ENCODE results near the gene FOXK1.

FOXK1 gene

DNA sequence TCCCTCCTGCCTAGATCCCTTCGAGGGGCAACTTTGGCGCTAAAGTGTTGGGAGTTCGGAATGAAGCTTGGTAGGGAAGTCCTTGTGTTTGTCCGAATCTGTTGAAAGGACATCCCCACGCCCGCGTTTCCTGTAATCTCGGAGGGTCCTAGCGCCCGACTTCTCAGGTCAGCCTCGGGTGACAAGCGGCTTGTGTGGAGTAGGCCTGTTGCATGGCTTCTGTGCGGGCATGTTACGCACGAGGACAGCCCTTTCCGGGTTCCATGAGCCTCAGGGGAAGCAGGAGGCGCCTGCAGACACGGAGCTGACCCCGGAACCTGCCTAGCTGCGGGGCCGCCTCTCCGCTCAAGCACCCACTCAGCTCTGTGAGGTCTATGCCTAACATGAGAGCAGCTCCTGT is 64.9 kb downstream of the FOXK1 start:
- no peak for DNase-seq

DNA sequence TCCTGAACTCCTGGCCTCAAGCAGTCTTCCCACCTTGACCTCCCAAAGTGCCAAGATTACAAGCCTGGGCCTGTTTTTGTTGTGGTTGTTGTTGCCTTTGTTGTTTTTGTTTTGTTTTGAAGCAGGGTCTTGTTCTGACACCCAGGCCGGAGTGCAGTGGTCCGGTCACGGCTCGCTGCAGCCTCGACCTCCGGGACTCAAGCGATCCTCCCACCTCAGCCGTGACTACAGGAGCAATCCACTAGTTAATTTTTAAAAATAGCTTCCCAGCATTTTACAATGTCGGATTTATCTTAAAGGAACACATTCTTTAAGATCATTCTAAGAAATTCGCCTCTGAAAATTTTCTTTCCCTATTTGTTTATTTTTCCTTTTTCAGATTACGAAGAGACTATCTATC is 65.7 kb downstream of the FOXK1 start:
- no peak for DNase-seq

DNA sequence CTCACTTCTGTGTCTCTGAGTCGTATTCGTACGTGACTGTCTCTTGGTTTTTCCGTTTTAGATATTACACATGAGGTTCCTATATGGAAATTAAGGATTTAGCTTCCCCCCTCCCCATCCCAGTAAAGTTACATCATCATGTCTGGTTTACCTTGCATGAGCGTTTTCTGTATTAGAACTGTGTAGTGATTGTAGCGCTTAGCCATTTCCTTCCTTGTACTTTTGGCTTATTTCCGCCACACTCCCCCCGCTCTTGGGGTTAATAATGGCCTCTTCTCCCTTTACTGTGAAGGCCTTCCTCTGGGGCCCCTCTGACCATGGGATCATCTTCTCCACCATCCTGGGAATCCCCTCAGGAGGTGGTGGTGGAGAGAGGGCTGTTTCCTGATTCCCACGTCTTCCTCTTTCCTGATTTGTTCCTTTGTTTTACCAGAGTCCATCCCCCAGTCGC is 66.2 kb downstream of the FOXK1 start:
- DNase-seq: no peak

DNA sequence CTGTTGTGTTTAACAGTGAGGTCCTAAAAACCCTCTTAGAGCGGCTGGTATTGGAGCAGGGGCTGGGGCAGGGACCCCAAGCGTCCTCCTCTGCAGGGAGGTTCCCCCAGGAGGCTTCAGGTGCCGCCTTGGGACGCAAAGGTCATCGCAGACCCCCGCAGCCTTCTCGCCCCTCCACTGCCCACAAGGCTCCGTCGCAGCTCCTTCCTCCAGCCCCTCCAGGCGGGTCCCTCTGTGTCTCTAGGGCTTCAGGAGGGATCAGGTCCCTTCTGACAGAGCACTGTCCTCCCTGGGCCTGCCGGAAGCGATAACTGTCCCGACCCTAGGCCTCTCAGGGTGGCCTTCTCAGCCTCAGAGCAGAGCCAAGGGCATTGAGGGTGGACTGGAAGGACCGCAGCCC is 67.3 kb downstream of the FOXK1 start:
- no peak for DNase-seq

DNA sequence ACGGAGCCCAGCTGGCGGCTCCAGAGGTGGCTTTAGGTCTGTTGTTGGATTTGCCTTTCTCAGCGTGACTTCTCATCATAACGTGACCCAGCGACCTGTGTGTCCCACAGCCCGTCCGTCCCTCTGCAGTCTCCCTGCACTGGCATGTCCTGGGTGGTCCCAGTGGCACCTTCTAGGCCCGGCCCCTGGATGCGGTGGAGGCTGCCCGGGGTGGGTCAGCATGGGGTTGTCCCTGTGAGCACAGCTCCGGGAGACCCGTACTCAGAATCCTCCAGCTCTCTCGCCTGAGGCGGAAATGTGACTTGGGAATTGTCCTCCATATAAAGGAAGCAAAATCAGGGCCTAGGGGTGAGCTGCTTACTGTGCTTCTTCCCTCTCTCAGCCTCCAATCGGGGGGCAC is 67.7 kb downstream of the FOXK1 start:
- DNase-seq: no peak

DNA sequence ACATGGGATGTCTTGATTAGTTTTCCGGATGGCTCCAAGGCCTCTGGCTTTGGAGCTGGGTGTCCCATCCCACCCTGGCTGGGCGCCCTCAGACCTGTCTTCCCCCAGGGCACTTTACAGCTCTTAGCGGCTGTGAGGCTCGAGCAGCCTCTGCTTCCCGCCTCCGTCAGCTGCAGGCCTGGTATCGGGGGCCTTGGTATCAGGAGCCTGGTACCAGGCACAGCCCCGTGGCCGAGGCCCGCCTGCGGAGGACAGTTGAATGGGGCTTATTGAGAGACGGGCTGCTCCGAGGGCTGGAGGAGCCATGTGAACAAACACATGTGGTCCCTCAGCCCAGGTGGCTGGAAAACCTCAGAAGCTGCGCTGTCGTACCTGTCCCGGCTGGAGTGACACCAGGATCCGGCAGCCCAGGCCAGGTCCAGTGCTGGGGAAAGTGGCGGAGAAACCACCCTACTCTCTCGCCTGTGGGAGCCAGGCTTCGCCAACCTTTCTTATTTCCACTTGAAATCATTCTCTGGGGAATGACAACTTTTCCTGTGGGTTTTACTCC is 69.4 kb downstream of the FOXK1 start:
- DNase-seq: no peak

DNA sequence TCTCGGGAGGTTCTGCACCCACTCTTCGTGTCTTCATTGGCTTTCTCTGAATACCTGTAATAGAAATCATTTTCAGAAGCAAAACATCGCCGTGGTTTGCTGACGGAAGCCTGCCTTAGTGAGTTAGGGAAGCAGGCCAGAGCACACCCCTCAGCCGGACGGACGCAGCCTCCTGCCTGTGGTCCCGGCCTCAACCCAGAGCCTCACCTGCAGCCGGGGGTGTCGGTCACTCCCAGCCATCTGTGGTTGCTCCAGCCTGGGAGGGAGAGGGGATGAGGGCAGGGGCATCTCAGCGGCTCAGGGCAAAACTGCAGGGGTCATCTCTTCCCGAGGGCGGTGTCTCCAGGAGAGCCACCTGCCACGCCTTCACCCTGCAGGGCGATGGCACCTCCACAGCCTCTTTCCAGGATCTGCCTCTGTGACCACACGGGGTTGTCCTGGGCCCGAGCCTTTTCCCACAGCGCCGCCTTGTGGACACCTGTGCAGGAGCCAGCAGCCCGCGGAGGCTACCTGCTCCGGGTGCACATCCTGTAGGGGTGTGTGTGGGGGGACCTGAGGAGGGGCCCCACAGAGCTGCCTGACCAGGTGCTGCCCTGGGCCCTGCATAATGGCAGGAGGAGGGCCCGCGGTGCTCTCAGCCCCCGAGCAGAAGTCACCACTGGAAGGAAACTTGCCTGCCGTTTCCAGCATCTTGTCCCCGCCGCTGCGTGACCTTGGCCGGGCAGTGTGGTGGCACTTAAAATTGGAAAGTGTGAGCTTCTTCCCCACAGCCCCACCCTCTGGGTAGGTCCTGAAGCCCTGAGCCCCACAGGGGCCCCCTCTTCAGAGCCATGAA is 71.7 kb downstream of the FOXK1 start:
- peak; percentile 76 for DNase-seq

DNA sequence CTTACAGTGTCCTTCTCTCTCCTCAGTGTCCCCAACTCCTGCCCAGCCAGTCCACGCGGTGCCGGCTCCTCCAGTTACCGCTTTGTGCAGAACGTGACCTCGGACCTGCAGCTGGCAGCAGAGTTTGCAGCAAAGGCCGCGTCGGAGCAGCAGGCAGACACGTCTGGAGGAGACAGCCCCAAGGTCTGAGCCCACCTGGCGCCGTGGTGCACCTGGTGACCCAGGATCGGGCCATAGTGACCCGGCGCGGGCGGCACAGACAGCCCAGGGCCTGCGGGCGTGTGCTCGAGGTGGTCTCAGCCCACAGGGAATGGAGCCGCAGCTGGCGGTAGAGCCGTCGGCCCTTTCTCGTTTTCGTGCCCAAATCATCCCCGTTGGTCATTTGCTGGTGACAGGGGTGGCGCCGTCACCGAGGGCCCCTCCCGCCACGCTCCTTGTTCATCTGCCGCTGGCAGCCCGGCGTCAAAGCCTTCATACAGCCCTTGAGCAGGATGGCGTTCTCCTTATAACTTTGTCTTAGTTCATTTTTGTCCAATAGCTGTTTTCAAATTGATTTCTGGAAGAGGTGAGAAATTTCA is 72.4 kb downstream of the FOXK1 start:
- no peak for DNase-seq

DNA sequence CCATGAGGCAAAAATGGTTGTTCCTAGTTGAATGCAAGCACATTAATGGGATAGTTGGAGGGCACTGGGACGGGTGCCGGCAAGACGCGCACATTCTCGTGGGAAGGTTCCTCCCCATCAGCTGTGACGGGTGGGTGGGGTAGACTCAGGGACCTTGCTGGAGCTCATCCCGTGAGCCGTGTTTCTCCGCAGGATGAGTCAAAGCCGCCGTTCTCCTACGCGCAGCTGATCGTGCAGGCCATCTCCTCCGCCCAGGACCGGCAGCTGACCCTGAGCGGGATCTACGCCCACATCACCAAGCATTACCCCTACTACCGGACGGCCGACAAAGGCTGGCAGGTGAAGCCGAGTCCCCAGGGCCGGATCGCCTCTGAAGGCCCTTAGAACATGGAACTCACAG is 73.0 kb downstream of the FOXK1 start:
- no peak for DNase-seq

DNA sequence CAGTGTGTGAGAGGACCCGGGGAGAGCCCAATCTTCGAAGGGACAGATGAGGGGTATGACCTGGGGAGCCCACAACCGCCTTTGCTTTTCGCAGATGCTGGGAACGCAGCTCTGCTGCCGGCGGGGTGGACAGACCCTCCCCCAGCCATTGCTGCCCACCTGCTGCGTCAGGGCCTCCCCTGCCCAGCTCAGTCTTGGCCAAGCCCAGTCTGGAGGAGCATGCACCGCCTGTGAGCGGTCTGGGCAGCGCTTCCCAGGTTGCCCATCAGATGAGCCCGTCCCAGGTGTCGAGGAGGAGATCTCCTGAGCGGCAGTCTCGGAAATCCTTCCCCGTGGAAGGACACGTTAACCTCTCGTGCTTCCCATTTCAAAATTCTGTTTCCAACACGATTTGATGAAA is 76.0 kb downstream of the FOXK1 start:
- no peak for DNase-seq

DNA sequence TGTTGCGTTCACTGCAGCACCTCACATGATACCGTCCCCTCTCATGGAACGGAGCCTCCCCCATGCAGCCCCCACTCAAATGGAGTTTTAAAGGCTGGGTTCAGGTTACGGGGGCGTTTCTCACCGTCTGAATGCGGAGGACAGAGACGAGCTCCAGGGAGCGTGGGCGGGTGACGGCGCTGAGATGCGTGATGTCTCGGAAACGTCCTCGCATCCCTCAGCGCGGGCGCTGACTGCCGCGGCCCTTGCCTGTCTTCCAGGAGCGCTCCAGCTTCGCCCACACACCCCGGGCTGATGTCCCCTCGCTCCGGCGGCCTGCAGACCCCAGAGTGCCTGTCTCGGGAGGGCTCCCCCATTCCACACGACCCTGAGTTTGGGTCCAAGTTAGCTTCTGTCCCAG is 76.7 kb downstream of the FOXK1 start:
- no peak for DNase-seq

DNA sequence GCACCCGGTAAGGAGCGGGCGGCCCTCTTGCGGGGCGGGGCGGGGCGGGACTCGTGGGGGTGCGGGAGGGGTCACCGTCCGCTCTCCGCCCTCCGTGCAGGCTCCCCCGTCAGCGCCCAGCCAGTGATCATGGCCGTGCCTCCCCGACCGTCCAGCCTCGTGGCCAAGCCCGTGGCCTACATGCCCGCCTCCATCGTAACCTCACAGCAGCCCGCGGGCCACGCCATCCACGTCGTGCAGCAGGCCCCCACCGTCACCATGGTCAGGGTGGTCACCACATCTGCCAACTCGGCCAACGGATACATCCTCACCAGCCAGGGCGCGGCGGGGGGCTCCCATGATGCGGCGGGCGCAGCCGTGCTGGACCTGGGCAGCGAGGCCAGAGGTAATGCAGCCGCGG is 77.1 kb downstream of the FOXK1 start:
- DNase-seq: no peak

DNA sequence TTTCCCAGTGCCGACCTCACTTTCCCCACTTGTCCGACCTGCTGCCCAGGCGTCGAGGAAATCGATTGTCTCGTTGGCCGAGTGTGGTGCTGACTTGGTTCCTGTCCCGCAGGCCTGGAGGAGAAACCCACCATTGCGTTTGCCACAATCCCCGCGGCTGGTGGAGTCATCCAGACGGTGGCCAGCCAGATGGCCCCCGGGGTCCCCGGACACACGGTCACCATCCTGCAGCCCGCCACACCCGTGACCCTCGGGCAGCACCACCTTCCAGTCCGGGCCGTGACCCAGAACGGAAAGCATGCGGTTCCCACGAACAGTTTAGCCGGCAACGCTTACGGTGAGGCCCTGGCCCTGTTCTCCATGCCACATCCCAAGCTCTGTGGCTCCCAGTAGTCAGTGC is 78.9 kb downstream of the FOXK1 start:
- DNase-seq: no peak

DNA sequence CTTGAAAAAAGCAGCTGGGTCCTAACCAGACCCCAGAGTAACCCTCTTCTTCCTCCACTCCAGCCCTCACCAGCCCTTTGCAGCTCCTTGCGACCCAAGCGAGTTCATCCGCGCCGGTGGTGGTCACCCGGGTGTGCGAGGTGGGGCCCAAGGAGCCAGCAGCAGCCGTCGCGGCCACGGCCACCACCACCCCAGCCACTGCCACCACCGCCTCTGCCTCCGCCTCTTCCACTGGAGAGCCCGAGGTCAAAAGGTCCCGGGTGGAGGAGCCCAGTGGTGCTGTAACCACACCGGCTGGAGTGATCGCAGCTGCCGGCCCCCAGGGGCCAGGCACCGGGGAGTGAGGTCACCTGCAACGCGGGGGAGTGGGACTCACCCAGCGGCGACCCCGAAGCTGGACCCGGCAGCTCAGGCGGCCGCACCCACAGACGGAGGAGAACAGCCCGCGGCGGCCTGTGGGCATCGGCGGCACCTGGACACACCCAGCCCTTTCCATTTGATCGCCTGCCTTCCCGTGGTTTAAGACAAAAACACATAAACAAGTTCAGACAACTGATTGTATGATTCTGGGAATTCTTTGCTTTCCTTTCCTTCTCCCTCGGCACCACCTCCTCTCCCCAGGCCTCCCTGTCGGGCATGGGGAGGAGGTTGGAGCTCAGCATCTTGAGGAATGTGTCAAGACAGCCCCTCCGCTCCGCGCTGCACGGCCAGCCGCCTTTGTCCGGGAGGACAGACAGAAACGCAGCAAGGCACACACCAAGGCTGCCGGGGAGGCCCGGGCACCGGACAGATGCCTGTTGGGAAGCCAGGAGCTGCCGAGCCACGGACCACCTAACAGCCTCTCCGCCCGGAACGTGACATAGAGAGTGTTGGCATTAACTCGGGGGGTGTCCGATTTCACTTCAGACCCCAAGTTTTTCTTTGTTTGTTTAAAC is 80.3 kb downstream of the FOXK1 start:
- no peak for DNase-seq

DNA sequence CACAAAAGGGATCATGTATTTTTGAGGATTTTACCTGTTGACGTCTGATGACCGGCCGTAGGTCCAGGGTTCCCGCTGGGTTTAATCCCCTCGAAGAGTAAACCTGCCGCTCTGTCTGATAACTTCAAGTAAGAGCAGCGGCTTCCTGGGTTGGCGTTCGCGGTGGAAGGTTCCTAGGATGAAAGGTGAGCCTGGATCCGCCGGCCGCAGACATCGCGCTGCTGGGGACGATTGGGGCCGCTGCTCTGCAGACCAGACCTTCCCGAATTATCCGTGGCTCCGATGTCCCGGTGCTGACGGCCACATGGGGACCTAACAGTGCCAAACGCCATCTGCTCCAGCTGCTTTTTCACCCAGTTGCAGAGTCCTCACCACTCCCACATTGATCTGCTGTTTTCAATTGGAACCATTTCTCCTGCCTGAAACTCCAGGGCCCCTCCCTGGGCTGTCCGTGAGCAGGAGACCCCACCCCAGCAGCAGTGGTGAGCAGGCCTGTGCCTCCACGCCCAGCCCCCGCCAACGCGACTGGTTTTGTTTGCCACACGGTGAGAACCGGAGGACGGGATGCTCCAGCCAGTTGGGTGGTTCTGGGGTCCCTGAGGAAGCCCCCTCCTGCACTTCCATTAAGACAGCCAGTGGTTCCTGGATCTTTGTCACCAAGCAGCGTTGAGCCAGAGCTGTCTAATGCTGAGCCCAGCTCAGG is 81.1 kb downstream of the FOXK1 start:
- DNase-seq: no peak

DNA sequence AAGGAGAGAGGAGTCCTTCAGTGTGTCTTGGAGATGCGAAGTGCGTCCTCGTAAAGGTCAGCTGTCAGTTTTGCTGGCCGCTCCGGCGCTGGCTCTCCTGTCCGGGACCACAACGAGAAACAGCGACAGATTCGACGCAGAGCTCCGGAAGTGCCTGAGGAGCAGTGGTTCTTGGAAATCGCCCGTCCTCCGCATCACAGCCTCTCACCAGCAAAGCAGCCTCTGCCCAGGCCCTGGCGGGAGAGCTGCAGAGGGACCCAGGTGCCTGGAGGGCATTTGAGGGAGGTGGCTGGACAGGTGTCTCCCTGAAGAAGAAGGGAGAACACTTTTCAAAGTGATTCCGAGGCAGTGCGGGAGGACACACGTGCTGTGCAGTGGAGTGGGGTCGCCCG is 81.7 kb downstream of the FOXK1 start:
- no peak for DNase-seq

DNA sequence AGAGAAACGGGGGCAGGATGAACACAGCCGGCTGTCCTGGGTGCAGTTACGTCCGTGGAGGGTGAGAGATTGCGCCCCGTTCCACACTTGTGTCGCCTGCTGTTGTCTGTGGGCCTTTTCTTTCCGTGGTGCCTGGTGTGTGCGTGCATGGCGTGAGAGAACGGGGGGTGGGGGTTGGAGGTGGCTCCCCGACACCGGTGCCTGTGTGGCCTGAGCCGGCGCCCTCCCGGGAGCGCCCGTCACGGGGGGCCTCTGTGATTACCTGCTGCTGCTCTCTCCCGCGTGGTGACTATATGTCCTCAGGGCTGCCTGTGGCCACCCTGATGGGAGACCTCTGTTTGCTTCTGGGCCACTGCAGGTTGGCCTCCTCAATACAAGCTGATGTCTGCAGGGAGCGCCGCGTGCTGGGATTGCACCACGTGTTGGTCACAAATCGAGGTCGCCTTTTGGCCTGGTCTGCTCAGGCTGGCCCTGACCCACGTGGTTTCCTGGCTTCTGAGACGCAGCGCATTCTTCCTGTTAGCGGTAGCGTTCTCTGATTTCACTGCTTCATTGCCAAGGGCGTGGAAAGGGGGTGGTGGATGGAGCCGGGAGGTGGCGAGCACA is 82.4 kb downstream of the FOXK1 start:
- no peak for DNase-seq

DNA sequence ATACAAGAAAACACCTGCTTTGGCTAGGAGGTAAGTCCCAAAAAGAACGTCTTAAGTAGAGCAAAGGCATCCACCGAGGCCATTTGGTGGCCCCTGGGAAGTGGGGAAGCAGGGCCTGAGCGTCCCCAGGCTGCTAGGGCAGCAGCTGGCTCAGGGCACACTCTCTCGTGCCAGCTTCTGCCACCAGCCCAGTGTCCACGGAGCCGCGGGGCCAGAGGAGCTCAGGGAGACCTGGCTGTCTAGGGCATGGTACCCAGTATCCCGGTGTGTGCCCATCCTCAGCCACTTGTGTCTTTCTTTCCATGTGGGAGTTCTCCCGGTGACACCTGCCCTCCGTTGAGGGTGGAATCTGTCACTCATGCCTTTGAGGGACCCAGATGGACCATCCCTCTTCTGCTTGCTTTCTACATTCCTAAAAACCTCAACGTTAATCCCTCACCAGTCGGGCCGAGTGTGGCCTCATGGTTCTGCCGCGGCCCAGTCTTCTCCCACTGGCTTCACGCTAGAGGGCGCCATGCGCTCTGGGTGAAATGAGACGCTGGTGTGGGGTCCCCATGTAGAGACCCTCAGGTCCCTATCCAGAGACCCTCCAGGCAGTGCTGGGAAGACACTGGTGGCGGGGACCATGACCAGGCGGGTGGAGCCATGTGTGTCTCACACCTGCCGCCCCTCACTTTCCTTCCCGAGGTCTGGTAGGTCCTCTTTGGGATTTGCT is 83.8 kb downstream of the FOXK1 start:
- DNase-seq: no peak

DNA sequence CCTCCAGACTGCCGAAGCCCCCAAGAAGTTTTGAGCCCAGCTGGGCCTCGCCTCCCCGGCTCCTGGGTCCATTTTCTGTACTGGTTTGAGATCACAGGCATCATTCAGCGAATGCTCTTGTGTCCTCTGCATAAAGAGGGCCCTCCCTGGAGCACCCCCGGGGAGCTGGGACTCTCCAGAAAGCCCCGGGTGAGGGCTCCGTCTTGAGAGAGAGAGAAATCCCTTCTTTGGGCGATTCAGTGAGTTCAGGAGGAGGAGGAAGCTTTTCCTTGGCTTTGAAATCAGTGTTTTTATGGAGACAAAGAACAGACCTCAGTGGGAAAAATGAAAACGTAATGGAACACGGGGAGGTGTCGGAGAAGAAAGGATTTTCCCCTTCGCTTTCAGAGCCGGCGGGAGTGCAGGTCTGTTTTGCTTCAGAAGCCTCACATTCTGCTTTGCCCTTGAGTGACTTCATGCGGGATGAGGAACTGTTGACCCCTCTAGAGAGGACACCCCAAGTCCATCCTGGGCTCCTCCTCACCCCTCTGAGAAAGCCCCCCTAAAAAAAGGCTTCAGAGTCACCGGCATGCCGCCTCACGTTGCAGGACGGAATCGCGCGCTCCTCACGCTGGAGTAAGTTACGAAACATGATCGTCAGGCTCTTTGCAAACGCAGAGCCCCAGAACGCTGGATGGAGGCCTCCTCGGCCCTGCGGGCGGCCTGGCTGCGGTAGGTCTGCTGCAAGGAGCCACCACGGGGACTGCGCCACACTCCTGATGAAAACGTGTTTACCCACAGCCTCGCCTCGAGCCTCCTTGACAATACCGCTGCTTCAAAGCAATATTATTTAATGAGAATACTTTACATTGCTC is 84.8 kb downstream of the FOXK1 start:
- no peak for DNase-seq

Data from activated CD4-positive, alpha-beta T cell treated with anti-CD3 and anti-CD28 coated beads for 1 hour (primary cell).